Measurements from ENCODE around the gene RNU6-9. TPM values are rescaled to one million over a fixed set of nuclear protein-coding genes. Genes with fewer than 3 reads are reported as not detected.

Gene RNU6-9
- polyA plus RNA-seq, 4 donors = not detected

DNA sequence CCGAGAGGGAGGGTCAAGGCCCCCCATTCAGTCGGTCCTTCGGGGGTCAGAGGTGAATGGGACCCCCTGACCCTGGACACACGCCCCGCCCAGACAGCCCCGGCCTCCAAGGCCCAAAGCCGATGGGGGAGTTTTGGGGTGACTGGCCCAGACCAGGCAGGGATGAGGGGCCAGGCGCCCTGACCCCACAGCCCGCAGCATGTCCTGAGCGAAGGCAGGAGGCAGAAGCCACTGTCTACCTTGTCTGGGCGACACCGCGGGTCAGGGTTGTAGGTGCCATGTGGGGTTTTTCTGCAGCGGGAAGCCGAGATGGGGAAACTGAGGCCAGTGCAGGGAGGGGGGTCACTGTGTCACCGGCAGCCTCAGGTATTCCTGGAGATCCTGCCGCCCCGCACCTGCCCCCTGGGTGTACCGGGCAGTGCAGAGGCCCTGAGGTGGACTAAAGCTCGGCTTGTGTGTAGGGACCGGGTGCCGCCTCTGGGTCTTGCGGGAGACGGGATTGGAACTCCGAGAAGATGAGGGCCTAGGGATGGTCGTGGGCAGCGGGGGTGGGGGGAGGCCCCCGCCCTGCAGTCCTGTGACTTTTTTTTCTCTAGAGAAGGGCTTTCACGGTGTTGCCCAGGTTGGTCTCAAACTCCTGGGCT, 41.0 kb downstream of the RNU6-9 start:
- peak overlapping the region in 1 of 3 donors; percentile 83 for H3K27ac ChIP-seq (ENCODE audit: low read depth in 1 of 3, low read length in 2 of 3)
- WGBS, 3 donors = 76 to 82% (median 81%) methylated on average over 26 to 29 of the region's 29 CpGs
- peaks cover 0 to 56% (median 6%) of the 10 kb centered on the region in 3 donors for H3K4me1 ChIP-seq (ENCODE audit: control insufficient read depth in 3 of 3, insufficient read depth in 2 of 3, low read depth in 1 of 3, low read length in 2 of 3)
- FAIRE-seq (no peak), DNase-seq (peak in 1 of 2 donors; percentile 24)
- H3K9me3 ChIP-seq (ENCODE audit: control insufficient read depth in 2 of 2, insufficient read depth in 1 of 2, low read depth in 1 of 2, low read length in 1 of 2) = peaks cover 0 to 4% of the 10 kb centered on the region in 2 donors
- H3K27me3 ChIP-seq (ENCODE audit: control insufficient read depth in 3 of 3, insufficient read depth in 3 of 3, low read length in 3 of 3) = no peaks in the 10 kb centered on the region
- H3K36me3 ChIP-seq (ENCODE audit: control insufficient read depth in 3 of 3, insufficient read depth in 2 of 3, low read depth in 1 of 3, low read length in 3 of 3) = peaks cover 0 to 98% (median 0%) of the 10 kb centered on the region in 3 donors
- H3K4me3 ChIP-seq (ENCODE audit: low read depth in 1 of 3, low read length in 3 of 3) = peak overlapping the region in 1 of 3 donors; percentile 14

DNA sequence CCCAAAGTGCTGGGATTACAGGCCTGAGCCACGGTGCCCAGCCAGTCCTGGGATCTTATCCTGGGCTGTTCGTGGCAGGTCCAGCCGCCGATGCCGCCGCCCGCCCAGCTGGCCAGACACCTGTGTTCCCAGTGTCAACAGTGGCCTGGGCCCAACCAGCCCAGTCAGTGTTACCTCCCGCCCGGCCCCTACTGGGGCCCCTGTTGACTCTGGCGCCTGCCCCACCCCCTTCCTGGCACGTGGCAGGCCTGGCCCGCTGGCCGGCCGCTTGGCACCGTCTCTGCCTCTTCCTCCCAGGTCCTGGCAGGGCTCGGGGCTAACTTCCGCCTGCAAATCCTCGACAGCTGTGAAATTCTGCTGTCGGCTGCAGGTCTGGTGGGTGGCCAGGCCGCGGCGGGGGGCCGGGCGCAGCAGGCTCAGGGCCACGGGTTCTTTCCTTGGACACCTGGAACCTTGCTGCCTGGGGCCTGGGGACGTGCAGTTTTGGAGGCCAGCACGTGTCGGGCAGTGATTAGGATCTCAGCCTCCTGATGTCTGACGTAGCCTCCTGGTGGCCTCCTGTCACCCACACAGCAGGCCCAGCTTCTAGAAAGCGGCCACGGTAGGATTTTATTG, 41.7 kb downstream of the RNU6-9 start:
- WGBS, 3 donors = 17 to 28% (median 23%) methylated on average over 31 of the region's 31 CpGs
- FAIRE-seq (no peak), DNase-seq (peak; percentile 57 to 87)
- H3K27me3 ChIP-seq (ENCODE audit: control insufficient read depth in 3 of 3, insufficient read depth in 3 of 3, low read length in 3 of 3) = no peaks in the 10 kb centered on the region
- H3K4me3 ChIP-seq (ENCODE audit: low read depth in 1 of 3, low read length in 3 of 3) = no peak overlapping the region
- peak overlapping the region in 2 of 3 donors; percentile 53 to 83 for H3K27ac ChIP-seq (ENCODE audit: low read depth in 1 of 3, low read length in 2 of 3)
- H3K36me3 ChIP-seq (ENCODE audit: control insufficient read depth in 3 of 3, insufficient read depth in 2 of 3, low read depth in 1 of 3, low read length in 3 of 3) = peaks cover 0 to 98% (median 0%) of the 10 kb centered on the region in 3 donors
- H3K4me1 ChIP-seq (ENCODE audit: control insufficient read depth in 3 of 3, insufficient read depth in 2 of 3, low read depth in 1 of 3, low read length in 2 of 3) = peaks cover 0 to 59% (median 6%) of the 10 kb centered on the region in 3 donors
- H3K9me3 ChIP-seq (ENCODE audit: control insufficient read depth in 2 of 2, insufficient read depth in 1 of 2, low read depth in 1 of 2, low read length in 1 of 2) = peaks cover 0 to 4% of the 10 kb centered on the region in 2 donors

DNA sequence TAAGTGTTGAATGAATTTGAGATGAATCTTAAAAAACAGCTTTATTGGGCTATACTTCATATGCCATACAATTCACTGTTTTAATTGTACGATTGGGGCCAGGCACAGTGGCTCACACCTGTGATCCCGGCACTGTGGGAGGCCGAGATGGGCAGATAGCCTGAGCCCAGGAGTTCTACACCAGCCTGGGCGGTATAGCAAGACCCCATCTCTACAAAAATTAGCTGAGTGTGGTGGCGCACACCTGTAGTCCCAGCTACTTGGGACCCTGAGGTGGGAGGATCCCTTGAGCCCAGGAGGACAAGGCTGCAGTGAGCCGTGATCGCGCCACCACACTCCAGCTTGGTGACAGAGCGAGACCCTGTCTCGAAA, 42.9 kb downstream of the RNU6-9 start:
- Histone ChIP-seq H3K36me3 (ENCODE audit: control insufficient read depth in 3 of 3, insufficient read depth in 2 of 3, low read depth in 1 of 3, low read length in 3 of 3) (peaks cover 0 to 97% (median 0%) of the 10 kb centered on the region in 3 donors), H3K4me1 (ENCODE audit: control insufficient read depth in 3 of 3, insufficient read depth in 2 of 3, low read depth in 1 of 3, low read length in 2 of 3) (peaks cover 0 to 59% (median 6%) of the 10 kb centered on the region in 3 donors), H3K27me3 (ENCODE audit: control insufficient read depth in 3 of 3, insufficient read depth in 3 of 3, low read length in 3 of 3) (no peaks in the 10 kb centered on the region), H3K27ac (ENCODE audit: low read depth in 1 of 3, low read length in 2 of 3) (no peak overlapping the region), H3K4me3 (ENCODE audit: low read depth in 1 of 3, low read length in 3 of 3) (no peak overlapping the region), H3K9me3 (ENCODE audit: control insufficient read depth in 2 of 2, insufficient read depth in 1 of 2, low read depth in 1 of 2, low read length in 1 of 2) (peaks cover 0 to 4% of the 10 kb centered on the region in 2 donors)
- FAIRE-seq = no peak
- no peak for DNase-seq
- WGBS, 3 donors = 96 to 97% (median 97%) methylated on average over 10 of the region's 10 CpGs

DNA sequence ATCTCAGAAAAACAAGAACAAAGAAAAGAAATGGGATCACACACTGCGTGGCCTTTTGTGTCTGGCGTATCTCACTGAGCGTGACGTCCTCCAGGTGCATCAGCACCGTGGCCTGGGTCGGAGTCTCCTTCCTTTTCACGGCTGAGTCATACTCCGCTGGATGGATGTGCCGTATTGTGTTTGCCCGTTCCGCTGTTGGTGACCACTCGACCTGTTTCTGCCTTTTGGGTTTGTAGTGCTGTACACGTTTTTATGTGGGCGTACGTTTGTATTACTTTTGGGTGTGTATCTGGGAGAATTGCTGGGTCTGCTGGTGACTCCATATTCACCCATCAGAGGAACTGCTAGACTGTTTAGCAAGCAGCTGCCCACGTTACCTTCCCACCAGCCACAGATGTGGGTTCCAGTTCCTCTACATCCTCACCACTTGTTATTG, 44.0 kb downstream of the RNU6-9 start:
- peaks cover 0 to 97% (median 0%) of the 10 kb centered on the region in 3 donors for H3K36me3 ChIP-seq (ENCODE audit: control insufficient read depth in 3 of 3, insufficient read depth in 2 of 3, low read depth in 1 of 3, low read length in 3 of 3)
- H3K27ac ChIP-seq (ENCODE audit: low read depth in 1 of 3, low read length in 2 of 3) = no peak overlapping the region
- FAIRE-seq = no peak
- H3K27me3 ChIP-seq (ENCODE audit: control insufficient read depth in 3 of 3, insufficient read depth in 3 of 3, low read length in 3 of 3) = no peaks in the 10 kb centered on the region
- WGBS, 3 donors = 75 to 84% (median 78%) methylated on average over 16 of the region's 16 CpGs
- peaks cover 0 to 53% (median 6%) of the 10 kb centered on the region in 3 donors for H3K4me1 ChIP-seq (ENCODE audit: control insufficient read depth in 3 of 3, insufficient read depth in 2 of 3, low read depth in 1 of 3, low read length in 2 of 3)
- DNase-seq = peak in 1 of 2 donors; percentile 37
- no peak overlapping the region for H3K4me3 ChIP-seq (ENCODE audit: low read depth in 1 of 3, low read length in 3 of 3)
- peaks cover 0 to 4% of the 10 kb centered on the region in 2 donors for H3K9me3 ChIP-seq (ENCODE audit: control insufficient read depth in 2 of 2, insufficient read depth in 1 of 2, low read depth in 1 of 2, low read length in 1 of 2)

DNA sequence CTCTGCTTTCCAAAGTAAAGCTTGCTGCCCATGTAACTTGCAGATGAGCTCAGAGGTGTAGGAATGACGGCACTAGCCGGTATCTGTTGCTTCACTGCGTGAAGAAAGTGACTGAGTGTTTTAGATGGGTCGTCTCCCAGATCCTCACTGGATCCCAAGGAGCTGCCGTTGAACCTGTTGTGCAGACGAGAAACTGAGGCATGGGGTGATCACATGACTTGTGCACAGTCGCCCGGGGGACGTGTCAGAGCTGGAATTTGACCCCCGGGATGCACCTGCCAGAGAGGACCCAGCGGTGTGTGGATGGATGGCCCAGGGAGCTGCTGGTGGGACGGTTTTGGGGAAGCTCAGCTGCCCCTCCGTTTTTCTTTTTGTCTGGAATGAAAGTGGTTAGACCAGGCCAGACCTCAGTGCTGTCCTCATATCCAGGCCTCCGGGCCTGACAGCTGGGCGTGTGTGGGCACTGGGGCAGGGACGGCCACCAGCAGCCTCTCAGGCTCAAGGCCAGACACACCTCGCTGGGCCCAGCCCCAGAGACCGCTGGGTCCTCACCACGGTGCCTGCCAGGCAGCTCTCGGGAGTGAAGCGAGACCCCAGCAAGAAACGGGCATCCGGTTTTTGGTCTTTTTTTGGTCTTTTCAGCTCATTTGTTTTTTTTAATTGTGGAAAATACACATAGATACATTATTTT, 45.1 kb downstream of the RNU6-9 start:
- Histone ChIP-seq H3K9me3 (ENCODE audit: control insufficient read depth in 2 of 2, insufficient read depth in 1 of 2, low read depth in 1 of 2, low read length in 1 of 2) (peaks cover 0 to 5% of the 10 kb centered on the region in 2 donors), H3K36me3 (ENCODE audit: control insufficient read depth in 3 of 3, insufficient read depth in 2 of 3, low read depth in 1 of 3, low read length in 3 of 3) (peaks cover 0 to 97% (median 0%) of the 10 kb centered on the region in 3 donors), H3K4me1 (ENCODE audit: control insufficient read depth in 3 of 3, insufficient read depth in 2 of 3, low read depth in 1 of 3, low read length in 2 of 3) (peaks cover 0 to 46% (median 0%) of the 10 kb centered on the region in 3 donors), H3K27me3 (ENCODE audit: control insufficient read depth in 3 of 3, insufficient read depth in 3 of 3, low read length in 3 of 3) (no peaks in the 10 kb centered on the region), H3K27ac (ENCODE audit: low read depth in 1 of 3, low read length in 2 of 3) (peak overlapping the region in 1 of 3 donors; percentile 50), H3K4me3 (ENCODE audit: low read depth in 1 of 3, low read length in 3 of 3) (no peak overlapping the region)
- DNase-seq (peak in 1 of 2 donors; percentile 44), FAIRE-seq (no peak)
- WGBS, 3 donors = 78 to 86% (median 82%) methylated on average over 23 of the region's 23 CpGs

DNA sequence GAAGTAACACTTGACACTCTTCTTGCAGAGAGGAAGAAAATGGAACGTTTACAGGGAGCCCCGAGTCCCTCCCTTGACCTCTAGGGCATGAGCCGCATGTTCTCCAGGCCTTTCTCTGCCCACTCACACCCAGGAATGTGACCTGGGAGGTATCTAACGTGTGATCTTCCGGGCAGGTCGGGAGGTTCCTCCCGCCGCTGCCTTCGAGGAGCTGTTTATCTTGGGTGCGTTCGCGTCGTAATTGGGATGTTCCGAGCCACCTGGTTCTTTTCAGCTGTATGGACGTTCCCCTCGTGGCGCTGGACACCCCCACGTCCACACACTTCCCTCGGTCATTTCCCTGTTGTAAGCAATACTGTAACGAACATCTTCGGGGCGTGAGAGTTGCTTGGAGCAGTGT, 46.2 kb downstream of the RNU6-9 start:
- H3K27me3 ChIP-seq (ENCODE audit: control insufficient read depth in 3 of 3, insufficient read depth in 3 of 3, low read length in 3 of 3) = no peaks in the 10 kb centered on the region
- H3K9me3 ChIP-seq (ENCODE audit: control insufficient read depth in 2 of 2, insufficient read depth in 1 of 2, low read depth in 1 of 2, low read length in 1 of 2) = peaks cover 0 to 9% of the 10 kb centered on the region in 2 donors
- 82 to 88% (median 87%) methylated on average over 22 of the region's 22 CpGs for WGBS, 3 donors
- peak overlapping the region in 1 of 3 donors; percentile 82 for H3K27ac ChIP-seq (ENCODE audit: low read depth in 1 of 3, low read length in 2 of 3)
- no peak overlapping the region for H3K4me3 ChIP-seq (ENCODE audit: low read depth in 1 of 3, low read length in 3 of 3)
- FAIRE-seq (no peak), DNase-seq (no peak)
- peaks cover 0 to 44% (median 0%) of the 10 kb centered on the region in 3 donors for H3K4me1 ChIP-seq (ENCODE audit: control insufficient read depth in 3 of 3, insufficient read depth in 2 of 3, low read depth in 1 of 3, low read length in 2 of 3)
- peaks cover 0 to 97% (median 0%) of the 10 kb centered on the region in 3 donors for H3K36me3 ChIP-seq (ENCODE audit: control insufficient read depth in 3 of 3, insufficient read depth in 2 of 3, low read depth in 1 of 3, low read length in 3 of 3)

DNA sequence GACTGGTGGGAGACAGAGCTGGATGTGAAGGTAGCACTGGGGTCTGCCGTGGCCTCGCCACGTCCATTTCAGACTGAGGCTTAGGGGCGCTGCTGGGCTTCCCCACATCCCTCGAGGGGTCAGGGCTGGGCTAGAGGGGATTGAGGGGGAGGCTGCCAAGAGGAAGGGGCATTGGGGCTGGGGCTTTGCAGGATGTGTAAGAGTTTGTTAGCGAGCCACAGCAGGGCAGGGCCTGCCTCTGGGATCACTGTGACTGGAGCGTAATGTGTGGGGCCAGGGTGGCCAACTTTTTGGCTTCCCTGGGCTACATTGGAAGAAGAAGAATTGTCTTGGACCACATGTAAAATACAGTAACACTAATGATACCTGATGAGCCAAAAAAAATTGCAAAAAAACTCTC, 46.6 kb downstream of the RNU6-9 start:
- DNase-seq (no peak), FAIRE-seq (no peak)
- peak overlapping the region in 2 of 3 donors; percentile 82 to 86 for H3K27ac ChIP-seq (ENCODE audit: low read depth in 1 of 3, low read length in 2 of 3)
- H3K4me3 ChIP-seq (ENCODE audit: low read depth in 1 of 3, low read length in 3 of 3) = peak overlapping the region in 1 of 3 donors; percentile 10
- H3K27me3 ChIP-seq (ENCODE audit: control insufficient read depth in 3 of 3, insufficient read depth in 3 of 3, low read length in 3 of 3) = no peaks in the 10 kb centered on the region
- peaks cover 0 to 44% (median 0%) of the 10 kb centered on the region in 3 donors for H3K4me1 ChIP-seq (ENCODE audit: control insufficient read depth in 3 of 3, insufficient read depth in 2 of 3, low read depth in 1 of 3, low read length in 2 of 3)
- WGBS, 3 donors = 95 to 100% (median 96%) methylated on average over 7 of the region's 7 CpGs
- peaks cover 0 to 97% (median 0%) of the 10 kb centered on the region in 3 donors for H3K36me3 ChIP-seq (ENCODE audit: control insufficient read depth in 3 of 3, insufficient read depth in 2 of 3, low read depth in 1 of 3, low read length in 3 of 3)
- H3K9me3 ChIP-seq (ENCODE audit: control insufficient read depth in 2 of 2, insufficient read depth in 1 of 2, low read depth in 1 of 2, low read length in 1 of 2) = peaks cover 0 to 9% of the 10 kb centered on the region in 2 donors

Measured in small intestine (tissue), 7 donors.